Endothelial cell of umbilical vein (primary cell): Measurements from ENCODE around the gene ADAMTS17. TPM values are rescaled to one million over a fixed set of nuclear protein-coding genes. Genes with fewer than 3 reads are reported as not detected.

Source experiments
- BruUV-seq: library from RNA; stranded (reverse); fragments of 400-500 nt; replicated peaks from 2 replicates; lab custom pipeline; 2021; lab: Mats Ljungman, UMichigan
- CTCF ChIA-PET: fragments of 300-600, 350-600 bp; sonication (Branson Sonifier 250); formaldehyde crosslinking; loops from one replicate; lab custom pipeline; 2021; ENCODE audit warnings: antibody characterized with exemption, inconsistent platforms; lab: Charles Lee
- POLR2A ChIA-PET: fragments of 300-600, 350-600 bp; sonication (Branson Sonifier 250); formaldehyde crosslinking; loops from one replicate; lab custom pipeline; 2021; ENCODE audit warnings: antibody characterized with exemption, inconsistent platforms; lab: Charles Lee
- DNase-seq: peaks from one replicate; pipeline ENCODE4 v3.0.0-alpha.2; 2011; ENCODE audit warnings: low read depth, low spot score
- FAIRE-seq: peaks from 2 replicates; lab custom pipeline; 2011; peaks lifted over from hg19 to GRCh38; lab: Jason Lieb, UNC
- H2AFZ ChIP-seq: 2 replicates; pipeline ENCODE4 v1.6.0; 2012; ENCODE audit warnings: low read depth, low read length, control low read depth, inconsistent platforms
- H3K27ac ChIP-seq: 2 replicates; pipeline ENCODE4 v1.5.1; 2011; ENCODE audit warnings: low read depth, mild to moderate bottlenecking, control low read depth, low read length, moderate library complexity; ENCODE audit not compliant: insufficient read depth
- H3K27me3 ChIP-seq, 2 experiments: 2 replicates each; pipeline versions ENCODE4 v1.6.0 to v1.6.1; 2011; ENCODE audit warnings: low read length in 2 of 2, mixed read lengths in 1 of 2; ENCODE audit not compliant: control insufficient read depth in 2 of 2, insufficient read depth in 2 of 2
- H3K36me3 ChIP-seq, 2 experiments: 2 replicates in 1 of 2; 3 replicates in 1 of 2; pipeline ENCODE4 v1.5.1; 2011; ENCODE audit warnings: low read length in 2 of 2, mild to moderate bottlenecking in 1 of 2, moderate library complexity in 1 of 2; ENCODE audit not compliant: control insufficient read depth in 2 of 2, insufficient read depth in 2 of 2; ENCODE audit errors: extremely low read depth in 1 of 2
- H3K4me1 ChIP-seq: 3 replicates; pipeline ENCODE4 v1.5.1; 2011; ENCODE audit warnings: mild to moderate bottlenecking, low read length; ENCODE audit not compliant: control insufficient read depth, insufficient read depth; ENCODE audit errors: extremely low read depth
- H3K4me2 ChIP-seq: 2 replicates; pipeline ENCODE4 v1.6.1; 2011; ENCODE audit warnings: low read length, control low read depth, mixed read lengths; ENCODE audit not compliant: insufficient read depth
- H3K4me3 ChIP-seq, 3 experiments: fragments of 200-600 bp in 1 of 3; sonication (generic), shearing (Covaris generic) in 1 of 3; replicated peaks in 1 of 3; 2 replicates each; pipeline ENCODE4 v1.5.1; 2011 to 2016; ENCODE audit warnings: control low read depth in 3 of 3, low read length in 3 of 3, mild to moderate bottlenecking in 2 of 3, inconsistent platforms in 1 of 3, low read depth in 1 of 3, moderate library complexity in 1 of 3; ENCODE audit not compliant: insufficient read depth in 1 of 3
- H3K79me2 ChIP-seq: 2 replicates; pipeline ENCODE4 v1.6.0; 2012; ENCODE audit warnings: low read length, inconsistent platforms; ENCODE audit not compliant: control insufficient read depth, insufficient read depth
- H3K9ac ChIP-seq: replicated peaks from 2 replicates; pipeline ENCODE3; 2011; ENCODE audit warnings: low read length, control low read depth; ENCODE audit not compliant: insufficient read depth; ENCODE audit errors: extremely low read depth
- H3K9me1 ChIP-seq: replicated peaks from 3 replicates; pipeline ENCODE4 v1.6.0; 2011; ENCODE audit warnings: mild to moderate bottlenecking, low read length; ENCODE audit not compliant: control insufficient read depth, insufficient read depth; ENCODE audit errors: extremely low read depth
- H3K9me3 ChIP-seq: replicated peaks from 2 replicates; pipeline ENCODE4 v1.5.1; 2012; ENCODE audit warnings: low read length, inconsistent platforms; ENCODE audit not compliant: control insufficient read depth, insufficient read depth
- H4K20me1 ChIP-seq: replicated peaks from 2 replicates; pipeline ENCODE3; 2011; ENCODE audit warnings: mild to moderate bottlenecking, low read length; ENCODE audit not compliant: control insufficient read depth, insufficient read depth; ENCODE audit errors: extremely low read depth
- EZH2 ChIP-seq: IDR thresholded peaks from 2 replicates; pipeline ENCODE4 v1.6.1; 2012; ENCODE audit warnings: borderline replicate concordance, low read depth, mild to moderate bottlenecking, moderate library complexity, low read length, inconsistent platforms; ENCODE audit not compliant: severe bottlenecking
- FOS ChIP-seq: IDR thresholded peaks from 2 replicates; pipeline ENCODE4 v1.6.1; 2011; ENCODE audit warnings: mild to moderate bottlenecking, low read length, moderate library complexity, borderline replicate concordance; ENCODE audit not compliant: insufficient read depth
- GATA2 ChIP-seq: IDR thresholded peaks from 2 replicates; pipeline ENCODE4 v1.7.0; 2011; ENCODE audit warnings: low read depth, mild to moderate bottlenecking, moderate library complexity, mixed read lengths, low read length; ENCODE audit not compliant: insufficient read length, insufficient read depth
- JUN ChIP-seq: IDR thresholded peaks from 2 replicates; pipeline ENCODE4 v1.6.1; 2011; ENCODE audit warnings: borderline replicate concordance, low read depth; ENCODE audit not compliant: insufficient read length, insufficient read depth
- MAX ChIP-seq: IDR thresholded peaks from 2 replicates; pipeline ENCODE4 v1.6.1; 2011; ENCODE audit not compliant: insufficient read depth, insufficient read length
- MYC ChIP-seq: IDR thresholded peaks from one replicate; pipeline ENCODE4 v1.6.1; 2011; ENCODE audit warnings: mild to moderate bottlenecking, low read depth, low read length
- POLR2A ChIP-seq: IDR thresholded peaks from 2 replicates; pipeline ENCODE4 v1.6.1; 2012; ENCODE audit warnings: low read depth, mild to moderate bottlenecking, control low read depth, low read length
- POLR2AphosphoS5 ChIP-seq: IDR thresholded peaks from 2 replicates; pipeline ENCODE4 v1.6.1; 2012; ENCODE audit warnings: low read depth, mild to moderate bottlenecking, control low read depth, low read length, moderate library complexity; ENCODE audit not compliant: insufficient read depth
- dilution Hi-C: fragments of 300-500 bp; cut with MboI; formaldehyde crosslinking; loops from one replicate; pipeline ENCODE4 v1.15.0; 2019; ENCODE audit warnings: low sequenced_read_pairs; ENCODE audit not compliant: extremely low pct_ligation_motif_present
- intact Hi-C: fragments of 100-400 bp; cut with micrococcal nuclease; formaldehyde crosslinking; loops from one replicate; pipeline ENCODE4 v1.10.0; 2022
- polyA plus RNA-seq, 4 experiments: library from polyadenylated mRNA; depleted of rRNA in 3 of 4; stranded (reverse) in 3 of 4; unstranded in 1 of 4; fragments of >200 nt; gene quantifications; 2 replicates each; pipeline versions ENCODE4 v1.2.1 to v1.2.3, GENCODE V29; 2011 to 2012; ENCODE audit warnings: missing spikeins in 1 of 4
- total RNA-seq: library from RNA; stranded (reverse); gene quantifications from 2 replicates; pipeline ENCODE4 v1.2.3, GENCODE V29; 2021
- TF ChIP-seq, protein P1 (sequence below), 2 donors: IDR thresholded peaks; 1 replicate in 1 of 2; 2 replicates in 1 of 2; pipeline ENCODE4 v1.5.1; 2011; ENCODE audit warnings: low read length in 2 of 2, mild to moderate bottlenecking in 2 of 2, moderate library complexity in 2 of 2, control low read depth in 1 of 2, inconsistent platforms in 1 of 2, low read depth in 1 of 2; ENCODE audit not compliant: insufficient read depth in 1 of 2; ENCODE audit errors: extremely low read depth in 1 of 2

Gene ADAMTS17
- total and polyA plus RNA-seq, 2 donors (not counting 3 experiments of a cell fraction or from before 2014, with no cell fraction given): 0.12 TPM; not detected in 1

DNA sequence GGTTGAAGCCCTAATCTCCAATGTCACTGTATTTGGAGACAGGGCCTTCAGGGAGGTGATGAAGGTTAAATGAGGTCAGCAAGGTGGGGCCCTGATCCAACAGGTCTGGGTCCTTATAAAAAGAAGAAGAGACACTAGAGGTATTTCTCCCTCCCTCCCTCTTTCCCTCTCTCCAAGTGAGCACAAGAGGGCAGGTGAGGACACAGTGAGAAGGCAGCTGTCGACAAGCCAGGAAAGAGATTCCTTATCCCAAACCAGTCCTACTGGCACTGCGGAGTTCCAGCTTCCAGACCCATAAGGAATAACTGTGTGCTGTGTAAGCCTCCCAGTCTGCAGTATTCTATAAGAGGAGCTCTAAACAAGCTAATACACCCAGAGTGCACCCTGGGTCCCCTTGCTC is 134.7 kb downstream of the ADAMTS17 start:
- CTCF ChIA-PET: no interaction called here
- POLR2A ChIA-PET: no interaction called here
- Histone ChIP-seq H3K4me2 (no peak overlapping the region), H3K9me1 (no peaks in the 10 kb centered on the region), H3K27ac (no peak overlapping the region), H3K9me3 (no peaks in the 10 kb centered on the region), H3K36me3 (no peaks in the 10 kb centered on the region), H4K20me1 (no peaks in the 10 kb centered on the region), H3K27me3 (no peaks in the 10 kb centered on the region), H2AFZ (no peak overlapping the region), H3K4me1 (no peaks in the 10 kb centered on the region), H3K9ac (no peak overlapping the region), H3K79me2 (no peaks in the 10 kb centered on the region), H3K4me3 (no peak overlapping the region)
- intact Hi-C loops (no loop called here), dilution Hi-C loops (no loop called here)
- FAIRE-seq: no peak
- TF ChIP-seq POLR2AphosphoS5 (no peak), FOS (no peak), MAX (no peak), MYC (no peak), POLR2A (no peak), JUN (no peak), EZH2 (no peak), GATA2 (no peak)
- TF ChIP-seq, protein P1, sequence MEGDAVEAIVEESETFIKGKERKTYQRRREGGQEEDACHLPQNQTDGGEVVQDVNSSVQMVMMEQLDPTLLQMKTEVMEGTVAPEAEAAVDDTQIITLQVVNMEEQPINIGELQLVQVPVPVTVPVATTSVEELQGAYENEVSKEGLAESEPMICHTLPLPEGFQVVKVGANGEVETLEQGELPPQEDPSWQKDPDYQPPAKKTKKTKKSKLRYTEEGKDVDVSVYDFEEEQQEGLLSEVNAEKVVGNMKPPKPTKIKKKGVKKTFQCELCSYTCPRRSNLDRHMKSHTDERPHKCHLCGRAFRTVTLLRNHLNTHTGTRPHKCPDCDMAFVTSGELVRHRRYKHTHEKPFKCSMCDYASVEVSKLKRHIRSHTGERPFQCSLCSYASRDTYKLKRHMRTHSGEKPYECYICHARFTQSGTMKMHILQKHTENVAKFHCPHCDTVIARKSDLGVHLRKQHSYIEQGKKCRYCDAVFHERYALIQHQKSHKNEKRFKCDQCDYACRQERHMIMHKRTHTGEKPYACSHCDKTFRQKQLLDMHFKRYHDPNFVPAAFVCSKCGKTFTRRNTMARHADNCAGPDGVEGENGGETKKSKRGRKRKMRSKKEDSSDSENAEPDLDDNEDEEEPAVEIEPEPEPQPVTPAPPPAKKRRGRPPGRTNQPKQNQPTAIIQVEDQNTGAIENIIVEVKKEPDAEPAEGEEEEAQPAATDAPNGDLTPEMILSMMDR (IDR thresholded peaks at IDR 0.05; ENCODE audit: extremely low read depth in 1 of 2, insufficient read depth in 1 of 2, low read depth in 1 of 2, low read length in 2 of 2): no peak
- DNase-seq: no peak
- BruUV-seq: no TSS peak
